HL-60/S4 treated with retinoic acid at 250 ng/mL for 4 days and 3 days (cell line): ENCODE results near the gene ATP6V0D1.

Experiments
- in situ Hi-C: fragments of 300-500 bp; cut with MboI; formaldehyde crosslinking; loops from 2 replicates; pipeline ENCODE4 v1.7.0; 2022; ENCODE audit warnings: low sequenced_read_pairs

Gene ATP6V0D1

DNA sequence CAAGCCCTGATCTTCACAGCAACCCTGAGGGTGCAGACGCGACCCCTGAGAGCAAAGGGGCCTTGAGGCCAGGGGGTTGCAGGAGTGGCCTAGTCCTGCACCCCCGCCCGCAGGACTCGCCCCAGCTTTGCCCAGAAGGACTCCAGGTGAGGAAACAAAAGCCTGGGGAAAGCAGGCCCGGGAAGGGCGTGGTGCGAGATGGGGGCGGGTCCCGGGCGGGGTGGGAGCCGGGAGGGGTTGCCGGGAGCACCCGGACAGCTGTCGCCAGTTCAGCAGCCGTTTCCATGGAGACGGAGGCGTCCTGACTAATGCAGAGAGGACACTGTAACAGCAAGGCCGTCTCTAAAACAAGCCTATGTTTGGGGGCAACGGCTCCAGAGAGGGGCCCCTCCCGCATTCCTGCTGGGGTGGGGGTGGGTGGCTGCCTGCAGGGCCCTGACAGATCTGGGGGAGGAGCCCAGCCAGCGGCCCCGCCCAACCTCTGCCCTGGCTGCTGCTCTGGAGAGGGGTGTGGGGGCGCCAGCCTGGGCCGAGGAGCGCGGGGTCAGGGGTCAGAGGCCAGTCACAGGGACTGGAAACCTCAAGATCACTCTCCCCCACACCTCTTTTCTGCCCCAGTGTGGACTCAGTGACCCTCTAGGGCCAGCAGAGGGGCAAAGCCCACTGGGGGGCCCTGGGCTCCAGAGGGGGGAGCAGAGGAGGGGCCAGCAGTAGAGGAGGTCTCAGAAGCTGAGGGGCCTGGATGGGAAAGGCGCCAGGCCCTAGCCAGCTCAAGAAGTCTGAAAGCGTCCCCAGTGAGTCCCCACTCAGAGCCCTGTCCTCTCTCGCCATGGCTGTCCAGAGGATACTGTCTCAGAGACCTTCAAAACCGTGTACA, 84.6 kb downstream of the ATP6V0D1 start:
- in situ Hi-C loops, result no loop called here

GRCh38 chr16:67395458-67396158, 85.3 kb downstream of the ATP6V0D1 start:
- in situ Hi-C loops, result no loop called here

GRCh38 chr16:67395105-67395457, 85.9 kb downstream of the ATP6V0D1 start:
- in situ Hi-C loops, result no loop called here

DNA sequence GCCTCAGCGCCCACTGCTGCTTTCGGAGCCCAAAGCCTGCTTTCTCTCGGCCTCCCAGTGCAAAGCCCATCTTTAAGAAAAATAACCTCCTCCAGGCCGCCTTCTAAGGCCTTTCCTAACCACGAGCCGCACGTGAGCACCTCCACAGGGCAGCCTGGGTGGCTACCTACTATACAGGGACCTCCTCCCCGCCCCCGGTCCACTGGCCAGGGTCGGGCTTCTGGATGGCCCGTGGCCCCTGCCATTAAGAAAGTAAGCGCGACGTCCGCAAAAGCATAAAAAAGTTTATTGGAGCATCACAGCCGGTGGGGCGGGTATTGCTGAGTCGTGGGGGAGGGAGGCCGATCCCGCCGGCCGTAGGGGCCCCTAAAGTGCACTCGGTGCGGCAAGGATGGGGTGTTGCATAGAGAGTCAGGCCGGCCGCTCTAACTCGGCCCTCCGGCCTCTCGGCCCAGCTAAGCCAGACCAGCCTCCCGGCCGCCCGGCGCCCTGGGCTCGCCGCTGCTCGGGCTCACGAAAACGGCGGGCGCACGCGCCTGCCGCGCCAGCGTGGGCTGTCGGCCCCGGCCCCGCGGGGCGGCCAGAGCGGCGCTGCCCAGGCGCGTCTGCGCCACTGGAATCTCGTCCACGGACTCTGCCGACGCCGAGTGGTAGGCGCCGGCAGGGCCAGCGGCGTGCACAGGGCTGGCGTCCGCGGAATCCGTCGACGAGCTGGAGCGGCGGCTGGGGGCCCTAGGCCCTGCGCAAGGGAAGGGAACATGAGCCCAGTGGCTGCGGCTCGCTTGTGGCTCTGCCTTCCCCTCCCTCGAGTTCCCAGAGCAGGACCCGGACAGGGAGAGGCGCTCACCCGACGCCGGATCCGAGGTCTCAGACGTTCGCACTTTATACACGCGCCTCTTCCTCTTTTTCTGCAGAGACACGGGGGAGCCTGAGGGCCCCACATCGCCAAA, 86.5 kb downstream of the ATP6V0D1 start:
- in situ Hi-C loops, result no loop called here

DNA sequence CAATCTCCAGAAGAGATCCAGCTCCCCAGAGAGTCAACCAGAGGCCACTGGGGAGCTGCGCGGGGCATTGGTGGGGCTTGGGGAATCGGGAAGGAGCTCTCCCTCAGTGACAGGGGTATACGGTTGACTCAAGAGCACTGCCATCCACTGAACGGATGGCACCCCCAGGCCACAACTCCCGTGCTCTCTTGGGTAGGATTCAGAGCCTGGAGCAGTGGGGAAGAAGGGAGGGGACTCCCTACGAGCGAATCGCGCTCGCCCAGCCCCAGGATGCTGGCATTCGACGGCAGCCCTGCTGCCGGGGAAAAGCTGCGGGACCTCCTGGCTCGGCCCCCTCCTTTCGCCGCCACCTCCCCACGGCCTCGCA, 87.2 kb downstream of the ATP6V0D1 start:
- in situ Hi-C loops, result no loop called here

DNA sequence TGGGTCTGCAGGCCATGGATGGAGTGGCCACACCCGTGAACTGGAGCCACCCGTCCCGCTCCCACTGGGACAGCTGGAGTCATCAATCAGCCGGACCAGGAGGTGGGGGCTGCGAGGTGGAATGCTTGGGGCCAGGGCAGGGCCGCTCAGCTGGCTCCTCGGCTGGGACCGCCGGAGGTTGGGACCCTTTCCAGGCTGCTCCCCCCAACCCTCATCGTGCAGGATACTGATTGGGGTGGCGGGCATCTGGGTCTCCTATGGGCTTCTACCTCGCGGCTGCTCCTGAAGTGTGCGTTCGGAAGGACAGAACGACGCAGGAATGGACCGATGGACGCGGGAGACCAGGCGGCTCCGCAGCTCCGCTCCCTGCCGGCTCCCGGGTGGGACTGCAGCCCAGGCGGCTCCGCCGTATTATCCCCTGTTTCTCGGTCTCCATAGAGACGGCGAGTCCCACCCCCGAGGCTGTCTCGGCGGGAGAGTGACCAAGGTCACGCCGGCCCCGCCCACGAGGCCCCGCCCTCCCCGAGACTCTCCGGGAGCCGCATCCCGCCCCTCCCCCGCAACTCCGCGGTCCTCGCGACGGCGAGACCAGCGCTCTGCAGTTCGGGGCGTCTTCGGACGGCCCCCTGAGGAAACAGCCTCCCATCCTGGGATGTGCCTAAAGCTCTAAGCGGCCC, 87.7 kb downstream of the ATP6V0D1 start, which contains the start of gene TPPP3:
TPPP3 (minus strand) TSS at position 388 of the 677 bp plus-strand sequence. CDS start 2,387 bp downstream, outside the sequence.
- in situ Hi-C loops, result no loop called here

GRCh38 chr16:67392301-67393059, 88.5 kb downstream of the ATP6V0D1 start:
- in situ Hi-C loops, result no loop called here

DNA sequence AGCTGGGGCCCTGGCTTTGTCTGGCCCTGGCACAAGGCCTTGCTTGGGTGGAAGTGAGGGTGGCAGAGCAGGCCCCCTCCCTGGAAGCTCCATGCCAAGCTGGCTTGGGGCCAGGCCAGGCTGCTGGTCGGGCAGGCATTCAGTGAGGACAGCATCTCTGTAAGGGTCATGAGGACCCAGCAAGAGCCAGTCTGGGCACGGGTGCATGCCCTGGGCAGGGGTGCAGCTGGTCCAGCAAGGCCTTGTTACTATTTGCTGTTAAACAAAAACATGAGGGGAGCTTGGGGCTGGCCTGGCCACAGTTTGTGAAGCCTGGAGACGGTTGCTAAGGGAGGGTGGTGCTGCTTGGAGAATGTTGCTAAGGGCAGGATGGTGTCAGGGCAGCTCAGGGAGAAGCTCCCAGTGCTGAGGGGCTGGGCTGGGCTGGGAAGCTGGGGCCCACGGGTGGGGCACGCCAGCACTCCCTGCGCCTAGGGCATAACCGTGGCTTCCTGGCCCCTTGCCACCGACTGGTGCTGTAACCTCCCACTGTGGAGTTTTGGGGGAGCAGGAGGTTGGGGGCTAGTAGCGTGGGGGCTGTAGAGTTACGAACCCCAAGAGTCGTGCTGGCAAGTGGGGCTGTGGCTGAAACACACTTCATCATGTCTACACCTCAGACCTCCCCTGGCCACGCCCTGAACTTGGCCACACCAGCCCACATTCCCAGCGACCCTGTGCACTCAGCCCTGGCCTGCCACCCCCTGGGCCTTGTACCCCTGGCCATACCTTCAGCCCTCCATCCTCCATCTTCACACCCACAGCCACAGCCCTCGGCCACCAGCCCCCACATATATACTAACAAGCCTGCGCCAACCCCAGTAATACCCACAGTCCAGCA, 89.3 kb downstream of the ATP6V0D1 start:
- in situ Hi-C loops, result no loop called here

GRCh38 chr16:67390816-67391423, 90.0 kb downstream of the ATP6V0D1 start:
- in situ Hi-C loops, result no loop called here

DNA sequence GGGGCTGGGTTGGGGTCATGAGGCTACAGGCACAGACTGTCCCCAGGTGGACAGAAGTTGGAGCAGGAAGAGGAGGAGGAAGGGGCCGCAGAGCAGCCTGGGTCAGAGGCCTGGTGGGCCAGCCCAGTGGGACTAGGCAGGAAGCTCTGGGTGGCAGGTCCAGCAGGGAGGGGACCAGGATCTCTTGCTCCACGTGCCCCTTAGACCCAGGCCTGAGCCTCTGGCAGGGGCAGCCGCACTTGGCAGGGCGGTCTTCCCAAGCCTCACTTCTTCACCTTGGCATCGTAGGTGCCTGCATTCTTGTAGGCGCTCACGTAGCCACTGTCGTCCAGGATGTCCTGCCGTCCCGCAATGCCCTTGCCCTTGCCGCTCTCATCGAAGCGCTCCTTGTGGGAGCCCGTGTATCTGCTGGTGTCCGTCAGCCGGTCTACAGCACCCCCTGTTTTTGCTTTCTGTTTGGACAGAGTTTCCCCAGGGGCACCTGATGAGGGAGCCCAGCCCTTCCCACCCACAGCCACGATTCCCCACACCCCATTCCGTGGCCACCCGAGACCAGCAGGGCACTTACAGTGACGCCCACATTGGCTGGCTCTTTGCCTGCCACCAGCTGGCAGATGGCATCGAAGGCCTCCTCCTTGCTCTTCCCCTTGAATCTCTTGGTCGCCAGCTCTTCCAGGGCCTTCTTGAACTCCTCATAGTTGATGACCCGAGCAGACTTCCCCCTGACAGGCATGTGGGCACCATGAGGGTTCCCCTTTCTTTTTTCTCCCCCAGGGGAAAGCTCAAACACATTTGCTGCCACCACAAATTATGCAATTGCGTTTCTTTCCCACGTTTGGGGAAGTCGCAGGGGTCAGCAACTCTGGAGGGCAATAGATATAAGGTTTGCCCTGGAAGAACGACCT, 90.8 kb downstream of the ATP6V0D1 start:
- in situ Hi-C loops, result no loop called here

- in situ Hi-C loops, result no loop called here
These were observed 92.4 kb downstream of the ATP6V0D1 start for GRCh38 chr16:67388591-67388990.

DNA sequence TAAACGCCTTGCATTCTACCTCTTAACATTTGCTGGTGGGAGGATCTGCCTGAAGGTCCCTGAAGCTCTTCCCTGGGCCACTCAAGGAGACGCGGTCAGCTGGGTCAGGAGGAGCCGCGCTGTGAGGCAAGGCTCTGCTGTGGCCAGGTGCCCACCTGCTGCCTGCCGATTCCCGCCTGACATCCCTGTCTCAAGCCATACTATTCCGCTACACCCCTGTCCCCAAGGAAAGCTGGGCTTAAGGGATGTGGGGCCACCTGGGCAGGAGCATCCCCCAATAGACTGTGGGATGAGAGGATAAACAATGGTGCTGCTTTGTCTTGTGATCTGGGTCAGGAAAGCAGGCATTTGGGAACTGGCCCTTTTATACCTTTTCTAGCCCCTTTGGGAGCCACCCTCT, 92.8 kb downstream of the ATP6V0D1 start:
- in situ Hi-C loops, result no loop called here
